GM23248 (cell line): ENCODE measurements around the gene WNT10A.

Experiments
- EZH2 ChIP-seq: fragments of 200-600 bp; sonication (generic); IDR thresholded peaks from 2 replicates; pipeline ENCODE4 v1.6.1; 2018; ENCODE audit warnings: antibody characterized with exemption, mild to moderate bottlenecking; ENCODE audit not compliant: insufficient read depth, poor library complexity, severe bottlenecking
- EZH2phosphoT487 ChIP-seq: fragments of 200-600 bp; sonication (generic); IDR thresholded peaks from 2 replicates; pipeline ENCODE4 v1.6.1; 2018; ENCODE audit warnings: antibody characterized with exemption, moderate library complexity, mild to moderate bottlenecking, low read depth; ENCODE audit not compliant: insufficient read depth

- TF ChIP-seq EZH2 (peak; percentile 45), EZH2phosphoT487 (no peak)
Observed at GRCh38 chr2:218858138-218858445, 22.6 kb upstream of the WNT10A start.
